ENCODE data around the gene PLAC9. TPM values are rescaled to one million over a fixed set of nuclear protein-coding genes. Genes with fewer than 3 reads are reported as not detected.

PLAC9 gene
- total RNA-seq, 1 donor from 2014 or later = not detected

- TF ChIP-seq, protein P1, sequence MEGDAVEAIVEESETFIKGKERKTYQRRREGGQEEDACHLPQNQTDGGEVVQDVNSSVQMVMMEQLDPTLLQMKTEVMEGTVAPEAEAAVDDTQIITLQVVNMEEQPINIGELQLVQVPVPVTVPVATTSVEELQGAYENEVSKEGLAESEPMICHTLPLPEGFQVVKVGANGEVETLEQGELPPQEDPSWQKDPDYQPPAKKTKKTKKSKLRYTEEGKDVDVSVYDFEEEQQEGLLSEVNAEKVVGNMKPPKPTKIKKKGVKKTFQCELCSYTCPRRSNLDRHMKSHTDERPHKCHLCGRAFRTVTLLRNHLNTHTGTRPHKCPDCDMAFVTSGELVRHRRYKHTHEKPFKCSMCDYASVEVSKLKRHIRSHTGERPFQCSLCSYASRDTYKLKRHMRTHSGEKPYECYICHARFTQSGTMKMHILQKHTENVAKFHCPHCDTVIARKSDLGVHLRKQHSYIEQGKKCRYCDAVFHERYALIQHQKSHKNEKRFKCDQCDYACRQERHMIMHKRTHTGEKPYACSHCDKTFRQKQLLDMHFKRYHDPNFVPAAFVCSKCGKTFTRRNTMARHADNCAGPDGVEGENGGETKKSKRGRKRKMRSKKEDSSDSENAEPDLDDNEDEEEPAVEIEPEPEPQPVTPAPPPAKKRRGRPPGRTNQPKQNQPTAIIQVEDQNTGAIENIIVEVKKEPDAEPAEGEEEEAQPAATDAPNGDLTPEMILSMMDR (IDR thresholded peaks at IDR 0.05; ENCODE audit: insufficient read depth, low read length, severe bottlenecking) = no peak
- DNase-seq (ENCODE audit: low read depth) = peak; percentile 84
- no peaks in the 10 kb centered on the region for H3K36me3 ChIP-seq (ENCODE audit: control insufficient read depth, insufficient read depth, low read length)
- H3K4me3 ChIP-seq (ENCODE audit: low read depth, low read length) = no peak overlapping the region
- FAIRE-seq = no peak
- no peaks in the 10 kb centered on the region for H3K27me3 ChIP-seq (ENCODE audit: control insufficient read depth, insufficient read depth, low read length)
Observed at GRCh38 chr10:80100861-80101695, 31.5 kb upstream of the PLAC9 start.

- peak; percentile 38 for DNase-seq (ENCODE audit: low read depth)
Observed at GRCh38 chr10:80104066-80104926, 28.2 kb upstream of the PLAC9 start.

GRCh38 chr10:80108576-80109239 lies 23.8 kb upstream of the PLAC9 start:
- no peak overlapping the region for H3K4me3 ChIP-seq (ENCODE audit: low read depth, low read length)
- no peaks in the 10 kb centered on the region for H3K27me3 ChIP-seq (ENCODE audit: control insufficient read depth, insufficient read depth, low read length)
- FAIRE-seq (no peak), DNase-seq (ENCODE audit: low read depth) (no peak)
- H3K36me3 ChIP-seq (ENCODE audit: control insufficient read depth, insufficient read depth, low read length) = no peaks in the 10 kb centered on the region
- TF ChIP-seq, protein P1 (IDR thresholded peaks at IDR 0.05; ENCODE audit: insufficient read depth, low read length, severe bottlenecking) = no peak

More at GRCh38 chr10:80104066-80104926, 28.2 kb upstream of the PLAC9 start:
- no peak for FAIRE-seq
- TF ChIP-seq, protein P1 (IDR thresholded peaks at IDR 0.05; ENCODE audit: insufficient read depth, low read length, severe bottlenecking) = no peak
- Histone ChIP-seq H3K4me3 (ENCODE audit: low read depth, low read length) (no peak overlapping the region), H3K36me3 (ENCODE audit: control insufficient read depth, insufficient read depth, low read length) (no peaks in the 10 kb centered on the region), H3K27me3 (ENCODE audit: control insufficient read depth, insufficient read depth, low read length) (no peaks in the 10 kb centered on the region)

GRCh38 chr10:80110986-80111385 lies 21.5 kb upstream of the PLAC9 start:
- Histone ChIP-seq H3K27me3 (ENCODE audit: control insufficient read depth, insufficient read depth, low read length) (no peaks in the 10 kb centered on the region), H3K4me3 (ENCODE audit: low read depth, low read length) (no peak overlapping the region), H3K36me3 (ENCODE audit: control insufficient read depth, insufficient read depth, low read length) (no peaks in the 10 kb centered on the region)
- FAIRE-seq = no peak
- no peak for DNase-seq (ENCODE audit: low read depth)
- TF ChIP-seq, protein P1 (IDR thresholded peaks at IDR 0.05; ENCODE audit: insufficient read depth, low read length, severe bottlenecking) = no peak

DNA sequence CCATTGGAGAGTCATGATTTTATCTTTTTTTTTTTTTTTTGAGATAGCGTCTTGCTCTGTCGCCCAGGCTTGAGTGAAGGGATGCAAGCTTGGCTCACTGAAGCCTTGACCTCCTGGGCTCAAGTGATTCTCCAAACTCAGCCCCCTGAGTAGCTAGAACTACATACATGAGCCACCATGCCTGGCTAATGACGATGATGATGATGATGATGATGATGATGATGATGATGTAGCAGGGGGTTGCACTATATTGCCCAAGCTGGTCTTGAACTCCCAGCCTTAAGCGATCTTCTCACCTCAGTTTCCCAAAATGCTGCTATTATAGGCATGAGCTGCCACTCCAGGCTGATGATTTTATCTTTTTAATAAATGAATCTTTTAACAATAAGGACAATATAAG lies 13.9 kb upstream of the PLAC9 start:
- TF ChIP-seq, protein P1 (IDR thresholded peaks at IDR 0.05; ENCODE audit: insufficient read depth, low read length, severe bottlenecking) = no peak
- Histone ChIP-seq H3K27me3 (ENCODE audit: control insufficient read depth, insufficient read depth, low read length) (no peaks in the 10 kb centered on the region), H3K4me3 (ENCODE audit: low read depth, low read length) (no peak overlapping the region), H3K36me3 (ENCODE audit: control insufficient read depth, insufficient read depth, low read length) (no peaks in the 10 kb centered on the region)
- DNase-seq (ENCODE audit: low read depth) (no peak), FAIRE-seq (no peak)

Measured in bronchial epithelial cell (primary cell).